D341Med (cell line): Measurements from ENCODE around the gene EGR1.

Source experiments
- DNase-seq: peaks from one replicate; pipeline ENCODE4 v3.0.0; 2012; ENCODE audit warnings: low spot score

Gene EGR1

GRCh38 chr5:138453590-138453989, 11.7 kb upstream of the EGR1 start:
- DNase-seq: no peak

GRCh38 chr5:138454121-138454520, 11.2 kb upstream of the EGR1 start:
- no peak for DNase-seq

- DNase-seq: no peak
Measured at GRCh38 chr5:138455232-138455930, 9.9 kb upstream of the EGR1 start.

GRCh38 chr5:138457531-138458275, 7.6 kb upstream of the EGR1 start:
- no peak for DNase-seq

- DNase-seq: no peak
Measured at GRCh38 chr5:138458384-138458783, 6.9 kb upstream of the EGR1 start.

GRCh38 chr5:138458856-138459255, 6.4 kb upstream of the EGR1 start:
- no peak for DNase-seq

GRCh38 chr5:138459311-138459933, 5.9 kb upstream of the EGR1 start:
- DNase-seq: no peak

- DNase-seq: no peak
Measured at GRCh38 chr5:138460032-138460693, 5.1 kb upstream of the EGR1 start.

GRCh38 chr5:138461343-138462125, 3.7 kb upstream of the EGR1 start:
- DNase-seq: no peak

- DNase-seq: no peak
Measured at GRCh38 chr5:138463419-138464007, 1.8 kb upstream of the EGR1 start.

GRCh38 chr5:138464008-138464387, 1.3 kb upstream of the EGR1 start:
- DNase-seq: peak; percentile 96

- DNase-seq: peak; percentile 92
Measured at GRCh38 chr5:138464388-138465260, 655 bp upstream of the EGR1 start.

- no peak for DNase-seq
Measured at GRCh38 chr5:138466125-138466899, 1.0 kb downstream of the EGR1 start.

- DNase-seq: no peak
Measured at GRCh38 chr5:138466900-138467710, 1.8 kb downstream of the EGR1 start.

GRCh38 chr5:138467711-138468132, 2.4 kb downstream of the EGR1 start:
- DNase-seq: no peak

- no peak for DNase-seq
Measured at GRCh38 chr5:138468133-138468965, 3.1 kb downstream of the EGR1 start.

- DNase-seq: no peak
Measured at GRCh38 chr5:138468966-138469539, 3.8 kb downstream of the EGR1 start.
